T-helper 2 cell treated with Interferon-gamma antibody and Interleukin-4, amounts not matched to agents 5 μg/mL and 100 μg/mL, for 36 hours (primary cell): ENCODE measurements around the gene MRPL42.
"Not testable (repeated sequence)": the region's sequence is repeated elsewhere in the genome, so short reads cannot be mapped to it uniquely, and the experiment has no call there.

Experiments used
- DNase-seq: peaks from one replicate; pipeline ENCODE4 v3.0.0; 2021; ENCODE audit warnings: low spot score
- H3K27ac Mint-ChIP-seq: one replicate; pipeline ENCODE4 v1.8.0; 2021; ENCODE audit warnings: mild to moderate bottlenecking, mixed read lengths
- H3K27me3 Mint-ChIP-seq: one replicate; pipeline ENCODE4 v1.8.0; 2021; ENCODE audit warnings: low read depth, mixed read lengths
- H3K36me3 Mint-ChIP-seq: one replicate; pipeline ENCODE4 v1.8.0; 2021; ENCODE audit warnings: low read depth, mixed read lengths
- H3K4me1 Mint-ChIP-seq: one replicate; pipeline ENCODE4 v1.8.0; 2021; ENCODE audit warnings: low read depth, mixed read lengths
- H3K4me3 Mint-ChIP-seq: one replicate; pipeline ENCODE4 v1.8.0; 2022; ENCODE audit warnings: mild to moderate bottlenecking, moderate library complexity, mixed read lengths
- H3K9me3 Mint-ChIP-seq: one replicate; pipeline ENCODE4 v1.8.0; 2021; ENCODE audit warnings: mixed read lengths

Gene MRPL42

DNA sequence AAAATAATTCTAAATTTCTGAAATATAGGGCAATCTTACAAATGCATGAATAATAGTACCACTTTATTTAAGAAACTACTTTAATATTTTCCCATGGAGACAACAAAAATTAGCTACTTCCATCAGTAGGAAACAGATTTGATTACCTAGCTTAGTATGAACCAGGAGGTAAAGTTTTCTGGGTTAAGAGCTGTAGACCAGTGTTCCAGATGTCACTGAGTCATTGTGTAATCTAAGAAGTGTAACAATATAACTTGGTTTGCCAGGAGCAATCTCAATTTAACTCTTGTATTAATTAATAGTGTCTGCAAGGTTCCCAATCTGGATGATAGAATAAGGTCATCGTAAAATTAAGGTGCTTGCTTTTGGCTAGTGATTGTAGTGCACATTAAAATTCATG is 31.5 kb downstream of the MRPL42 start:
- not testable (repeated sequence) for H3K4me1 Mint-ChIP-seq, H3K27me3 Mint-ChIP-seq, H3K27ac Mint-ChIP-seq, H3K9me3 Mint-ChIP-seq, H3K4me3 Mint-ChIP-seq, DNase-seq
- peaks cover 37% of the 10 kb centered on the region for H3K36me3 Mint-ChIP-seq

DNA sequence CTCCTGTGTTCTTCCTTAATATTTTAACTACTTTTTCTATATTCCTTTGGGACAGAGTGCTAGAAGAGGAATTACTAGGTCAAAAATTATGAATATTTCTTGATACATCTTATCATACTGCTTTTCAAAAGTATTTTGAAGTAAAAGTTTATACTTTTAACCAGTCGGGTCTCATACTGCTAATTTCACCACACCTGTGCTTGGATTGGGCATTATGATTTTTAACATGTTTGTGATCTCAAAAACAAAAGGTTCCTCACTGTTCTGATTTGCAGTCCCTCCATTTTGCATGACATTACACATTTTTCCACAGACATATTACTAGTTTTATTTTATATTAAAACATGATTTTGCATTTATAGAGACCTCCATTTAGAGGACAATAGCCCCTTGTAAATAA is 32.9 kb downstream of the MRPL42 start:
- H3K27me3 Mint-ChIP-seq = no peaks in the 10 kb centered on the region
- H3K4me1 Mint-ChIP-seq = peaks cover 7% of the 10 kb centered on the region
- H3K27ac Mint-ChIP-seq = no peak overlapping the region
- no peaks in the 10 kb centered on the region for H3K9me3 Mint-ChIP-seq
- peaks cover 30% of the 10 kb centered on the region for H3K36me3 Mint-ChIP-seq
- H3K4me3 Mint-ChIP-seq = no peak overlapping the region
- DNase-seq = no peak

DNA sequence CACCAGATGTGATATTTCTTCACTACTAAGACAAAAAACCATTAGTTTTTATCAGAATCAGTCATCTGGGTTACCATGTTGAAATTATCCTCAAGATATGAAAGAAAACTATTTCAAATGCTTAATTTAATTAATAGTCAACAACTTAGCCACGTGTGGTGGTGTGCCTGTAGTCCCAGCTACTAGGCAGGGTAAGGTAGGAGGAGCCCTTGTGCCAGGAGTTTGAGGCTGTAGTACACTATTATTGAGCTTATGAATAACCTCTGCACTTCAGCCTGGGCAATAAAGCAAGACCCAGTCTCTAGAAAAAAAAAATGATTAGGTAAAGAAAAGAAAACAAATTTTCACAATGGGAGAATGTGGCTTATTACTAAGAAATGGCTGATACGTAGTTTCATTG is 33.4 kb downstream of the MRPL42 start:
- H3K27ac Mint-ChIP-seq = no peak overlapping the region
- H3K36me3 Mint-ChIP-seq = peaks cover 29% of the 10 kb centered on the region
- H3K4me3 Mint-ChIP-seq = no peak overlapping the region
- H3K9me3 Mint-ChIP-seq = no peaks in the 10 kb centered on the region
- H3K4me1 Mint-ChIP-seq = peaks cover 11% of the 10 kb centered on the region
- DNase-seq = no peak
- H3K27me3 Mint-ChIP-seq = no peaks in the 10 kb centered on the region

- Mint-ChIP-seq H3K27me3 (no peaks in the 10 kb centered on the region), H3K27ac (no peak overlapping the region), H3K4me1 (peaks cover 14% of the 10 kb centered on the region), H3K36me3 (peaks cover 19% of the 10 kb centered on the region), H3K9me3 (no peaks in the 10 kb centered on the region), H3K4me3 (no peak overlapping the region)
- DNase-seq = peak; percentile 27
Measured at GRCh38 chr12:93502802-93503623, 35.7 kb downstream of the MRPL42 start.

GRCh38 chr12:93507165-93507564 is 39.9 kb downstream of the MRPL42 start:
- H3K27ac Mint-ChIP-seq = peak overlapping the region; percentile 13

GRCh38 chr12:93509506-93509905 is 42.2 kb downstream of the MRPL42 start:
- Mint-ChIP-seq H3K27ac (no peak overlapping the region), H3K9me3 (no peaks in the 10 kb centered on the region), H3K36me3 (peaks cover 19% of the 10 kb centered on the region), H3K4me3 (no peak overlapping the region), H3K4me1 (peaks cover 14% of the 10 kb centered on the region), H3K27me3 (no peaks in the 10 kb centered on the region)
- DNase-seq = no peak

More at GRCh38 chr12:93507165-93507564, 39.9 kb downstream of the MRPL42 start:
- Mint-ChIP-seq H3K36me3 (peaks cover 27% of the 10 kb centered on the region), H3K4me3 (peak overlapping the region; percentile 50), H3K9me3 (no peaks in the 10 kb centered on the region), H3K4me1 (peaks cover 14% of the 10 kb centered on the region), H3K27me3 (no peaks in the 10 kb centered on the region)
- DNase-seq = no peak

DNA sequence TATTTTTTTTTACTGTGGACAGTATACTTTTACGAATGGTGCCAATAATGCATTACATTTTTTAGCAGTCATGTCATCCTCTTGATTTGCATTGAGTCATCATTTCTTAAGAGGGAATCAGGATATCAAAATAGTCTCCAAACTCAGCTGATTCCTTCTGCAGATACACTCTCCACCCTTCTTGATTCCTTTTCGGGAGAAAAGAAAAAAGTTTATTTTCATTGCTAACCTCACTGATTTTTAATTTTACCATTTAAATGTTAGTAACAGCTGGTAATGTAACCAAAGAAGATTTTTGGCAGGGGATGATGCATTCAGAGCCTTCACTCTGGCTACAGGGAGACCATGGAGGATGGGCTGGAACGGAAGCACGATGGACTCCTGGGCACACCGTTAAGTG is 47.5 kb downstream of the MRPL42 start:
- no peak for DNase-seq
- Mint-ChIP-seq H3K36me3 (peaks cover 3% of the 10 kb centered on the region), H3K27me3 (no peaks in the 10 kb centered on the region), H3K9me3 (no peaks in the 10 kb centered on the region), H3K4me3 (no peak overlapping the region), H3K4me1 (no peaks in the 10 kb centered on the region), H3K27ac (no peak overlapping the region)

- no peak overlapping the region for H3K4me3 Mint-ChIP-seq
- DNase-seq = no peak
- no peaks in the 10 kb centered on the region for H3K36me3 Mint-ChIP-seq
- H3K4me1 Mint-ChIP-seq = no peaks in the 10 kb centered on the region
- no peaks in the 10 kb centered on the region for H3K9me3 Mint-ChIP-seq
- H3K27me3 Mint-ChIP-seq = peaks cover 12% of the 10 kb centered on the region
- no peak overlapping the region for H3K27ac Mint-ChIP-seq
Measured at GRCh38 chr12:93518725-93519124, 51.4 kb downstream of the MRPL42 start.

- no peak overlapping the region for H3K27ac Mint-ChIP-seq
- no peak overlapping the region for H3K4me3 Mint-ChIP-seq
- H3K27me3 Mint-ChIP-seq = peaks cover 12% of the 10 kb centered on the region
- H3K4me1 Mint-ChIP-seq = no peaks in the 10 kb centered on the region
- H3K9me3 Mint-ChIP-seq = no peaks in the 10 kb centered on the region
- no peak for DNase-seq
- H3K36me3 Mint-ChIP-seq = no peaks in the 10 kb centered on the region
Measured at GRCh38 chr12:93519859-93520258, 52.5 kb downstream of the MRPL42 start.

- peaks cover 12% of the 10 kb centered on the region for H3K27me3 Mint-ChIP-seq
- no peaks in the 10 kb centered on the region for H3K4me1 Mint-ChIP-seq
- no peak overlapping the region for H3K27ac Mint-ChIP-seq
- no peak overlapping the region for H3K4me3 Mint-ChIP-seq
- H3K36me3 Mint-ChIP-seq = no peaks in the 10 kb centered on the region
- no peak for DNase-seq
- H3K9me3 Mint-ChIP-seq = no peaks in the 10 kb centered on the region
Measured at GRCh38 chr12:93520454-93520853, 53.1 kb downstream of the MRPL42 start.

- H3K9me3 Mint-ChIP-seq = no peaks in the 10 kb centered on the region
- H3K4me1 Mint-ChIP-seq = no peaks in the 10 kb centered on the region
- no peaks in the 10 kb centered on the region for H3K36me3 Mint-ChIP-seq
- no peak for DNase-seq
- peaks cover 15% of the 10 kb centered on the region for H3K27me3 Mint-ChIP-seq
- H3K27ac Mint-ChIP-seq = no peak overlapping the region
- no peak overlapping the region for H3K4me3 Mint-ChIP-seq
Measured at GRCh38 chr12:93521225-93522080, 54.1 kb downstream of the MRPL42 start.

DNA sequence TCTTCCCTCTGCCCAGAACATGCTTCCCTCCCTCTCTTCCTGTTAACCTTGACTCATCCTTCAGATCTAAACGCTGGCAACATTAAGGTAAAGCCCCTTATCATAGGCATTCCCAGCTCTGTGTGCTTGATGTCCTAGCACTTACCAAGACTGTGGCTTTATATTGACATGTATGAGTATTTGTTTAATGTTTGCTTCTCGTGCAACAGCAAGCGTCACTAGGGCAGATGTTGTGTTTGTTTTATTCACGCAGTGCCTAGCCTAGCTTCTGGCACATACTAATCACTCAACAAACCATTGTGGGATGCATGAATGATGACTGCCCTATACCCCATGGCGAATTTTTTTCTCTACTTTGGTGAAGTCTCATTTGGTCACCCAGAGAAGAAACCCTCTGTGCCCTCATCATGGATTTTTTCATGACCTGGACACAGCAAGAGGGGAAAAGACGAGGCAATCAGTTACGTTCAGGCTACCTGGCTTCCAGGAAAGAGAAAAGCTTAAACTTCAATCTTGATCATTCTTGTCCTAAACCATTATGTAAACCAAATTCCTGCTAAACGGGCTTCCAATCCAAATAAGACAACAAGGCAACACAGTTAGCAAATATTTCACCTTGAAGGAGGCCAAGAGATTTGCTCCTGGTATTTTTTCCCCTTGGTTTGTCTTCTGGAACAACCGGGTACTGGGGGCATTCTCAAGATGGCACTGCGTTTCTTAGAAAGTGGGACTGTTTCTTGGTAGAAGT is 57.2 kb downstream of the MRPL42 start:
- Mint-ChIP-seq H3K9me3 (no peaks in the 10 kb centered on the region), H3K36me3 (no peaks in the 10 kb centered on the region), H3K27me3 (peaks cover 20% of the 10 kb centered on the region), H3K27ac (peak overlapping the region; percentile 56), H3K4me3 (no peak overlapping the region), H3K4me1 (no peaks in the 10 kb centered on the region)
- no peak for DNase-seq

- no peak overlapping the region for H3K27ac Mint-ChIP-seq
- H3K4me1 Mint-ChIP-seq = peaks cover 10% of the 10 kb centered on the region
- no peak overlapping the region for H3K4me3 Mint-ChIP-seq
- H3K36me3 Mint-ChIP-seq = no peaks in the 10 kb centered on the region
- DNase-seq = no peak
- peaks cover 14% of the 10 kb centered on the region for H3K27me3 Mint-ChIP-seq
- no peaks in the 10 kb centered on the region for H3K9me3 Mint-ChIP-seq
Measured at GRCh38 chr12:93526786-93527428, 59.6 kb downstream of the MRPL42 start.
